Epidermal melanocyte (primary cell): ENCODE data around the gene FER.
"Not testable (repeated sequence)": the region's sequence is repeated elsewhere in the genome, so short reads cannot be mapped to it uniquely, and the experiment has no call there.

Experiments used
- DNase-seq: peaks from one replicate; pipeline ENCODE4 v3.0.0; 2011; ENCODE audit warnings: low spot score; ENCODE audit not compliant: insufficient read length

Gene FER

DNA sequence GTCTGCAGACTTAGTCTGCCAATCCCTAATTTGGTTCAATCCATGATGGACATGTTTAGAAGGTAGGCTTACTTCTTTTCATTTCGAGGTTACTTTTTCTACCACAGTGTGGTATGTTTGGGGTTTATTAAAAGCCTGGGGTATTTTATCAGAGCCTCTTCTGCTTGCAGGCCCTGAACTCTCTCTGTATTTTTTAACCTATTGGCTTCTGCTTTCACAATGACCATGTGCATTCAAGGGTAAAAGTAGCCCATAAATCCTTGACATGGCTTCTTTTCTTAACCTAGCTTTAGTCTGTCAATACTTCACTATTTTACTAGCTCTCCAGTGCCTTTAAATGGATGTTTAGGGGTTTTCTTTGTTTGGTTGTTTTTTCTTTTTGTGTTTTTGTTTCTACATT is 286.6 kb downstream of the FER start:
- no peak for DNase-seq

DNA sequence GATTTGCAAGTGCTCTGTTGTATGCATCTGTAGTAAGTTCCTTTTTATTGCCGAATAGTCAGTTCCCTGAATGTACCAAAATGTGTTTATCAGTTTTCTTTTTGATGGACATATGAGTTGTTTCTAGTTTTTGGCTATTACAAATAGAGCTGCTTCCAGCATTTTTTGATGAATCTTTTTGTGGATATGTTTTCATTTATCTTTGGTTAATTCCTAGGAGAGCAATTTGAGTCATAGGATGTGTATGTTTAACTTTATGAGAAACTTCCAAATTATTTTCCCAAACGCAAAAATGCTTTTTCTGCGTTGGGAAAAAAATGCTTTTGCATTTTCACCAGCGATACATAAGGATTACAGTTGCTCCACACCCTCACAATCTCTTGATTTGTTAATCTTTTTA is 287.7 kb downstream of the FER start:
- no peak for DNase-seq

DNA sequence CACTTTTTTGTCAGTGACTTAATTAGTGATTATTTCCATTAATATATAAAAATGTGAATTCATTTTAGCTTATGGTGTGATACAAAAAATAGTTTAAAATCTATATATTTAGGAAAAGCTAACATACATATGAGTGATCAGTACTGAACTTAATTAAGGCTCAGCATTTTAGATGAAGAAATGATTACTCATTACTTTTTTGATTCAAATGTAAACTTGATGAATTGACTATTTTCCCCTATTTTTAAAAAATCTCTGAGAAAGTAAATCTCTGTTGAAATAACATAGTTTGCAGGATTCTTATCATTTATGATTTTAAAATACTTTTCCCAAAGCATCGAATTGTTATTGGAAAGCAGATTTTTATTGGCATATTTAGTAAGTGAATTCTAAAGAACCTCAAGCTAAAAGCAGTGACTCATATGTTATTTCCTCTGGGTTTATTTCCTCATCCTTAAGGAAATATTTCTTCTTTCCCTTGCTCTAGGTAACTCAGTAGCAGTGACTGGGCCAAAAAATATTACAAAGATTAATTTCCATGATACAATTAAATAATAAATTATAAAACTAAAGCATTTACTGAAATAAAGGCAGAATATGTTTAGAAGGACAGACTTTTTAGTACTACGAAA is 290.6 kb downstream of the FER start:
- no peak for DNase-seq

DNA sequence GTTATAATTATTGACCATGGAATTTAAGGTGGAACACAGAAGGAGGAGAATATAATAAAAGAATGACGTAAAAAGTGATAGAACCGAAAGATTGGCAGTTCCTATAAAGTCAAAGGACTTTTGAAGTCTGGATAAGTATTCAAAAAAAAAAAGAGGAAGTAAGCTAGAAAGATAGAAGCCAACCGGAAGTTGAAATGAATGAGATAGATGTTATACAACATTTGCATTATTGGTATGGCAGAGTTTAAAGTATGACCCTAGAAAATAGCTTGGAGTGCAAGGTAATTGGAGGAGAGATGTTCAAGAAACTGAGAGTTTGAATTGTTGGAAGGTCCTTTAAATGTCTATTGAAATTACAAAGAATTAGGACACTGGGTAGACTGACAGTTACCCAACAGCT is 293.6 kb downstream of the FER start:
- DNase-seq = no peak

DNA sequence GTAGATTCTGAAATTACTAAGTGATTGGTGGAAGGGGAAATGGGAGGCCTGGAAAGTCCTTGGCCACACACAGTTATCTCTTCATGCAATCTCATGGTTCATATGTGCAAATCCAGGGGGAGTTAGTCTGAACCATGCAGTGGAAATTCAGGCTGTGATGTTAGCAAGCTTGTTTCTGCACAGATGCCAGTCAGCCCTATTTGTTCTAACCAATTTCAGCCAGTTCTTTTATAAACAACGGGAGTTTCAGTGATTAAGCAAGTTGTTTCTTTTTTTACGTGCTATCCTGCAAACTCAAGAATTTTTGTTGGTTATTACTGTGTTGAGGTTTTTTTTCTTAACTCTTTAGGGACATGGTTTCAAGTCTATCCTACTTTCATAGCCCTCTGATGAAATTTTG is 298.0 kb downstream of the FER start:
- no peak for DNase-seq

DNA sequence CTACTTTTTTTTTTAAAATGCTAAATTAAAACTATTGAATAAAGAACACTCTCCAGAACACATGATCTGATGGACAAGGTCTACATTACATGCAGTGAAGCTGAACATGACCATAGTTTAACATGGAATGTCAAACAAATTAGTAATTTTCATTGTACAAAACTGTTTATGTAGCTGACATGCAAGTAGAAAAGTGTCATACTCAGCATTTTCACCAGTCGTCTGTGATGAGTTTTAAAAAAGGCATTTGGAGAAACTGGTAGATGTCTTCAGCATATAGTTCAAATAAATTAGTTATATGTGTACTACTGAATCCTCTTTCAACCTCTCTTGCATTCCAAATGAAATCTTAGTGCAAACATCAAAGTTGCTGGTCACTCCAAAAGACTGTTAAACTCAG is 301.9 kb downstream of the FER start:
- no peak for DNase-seq

DNA sequence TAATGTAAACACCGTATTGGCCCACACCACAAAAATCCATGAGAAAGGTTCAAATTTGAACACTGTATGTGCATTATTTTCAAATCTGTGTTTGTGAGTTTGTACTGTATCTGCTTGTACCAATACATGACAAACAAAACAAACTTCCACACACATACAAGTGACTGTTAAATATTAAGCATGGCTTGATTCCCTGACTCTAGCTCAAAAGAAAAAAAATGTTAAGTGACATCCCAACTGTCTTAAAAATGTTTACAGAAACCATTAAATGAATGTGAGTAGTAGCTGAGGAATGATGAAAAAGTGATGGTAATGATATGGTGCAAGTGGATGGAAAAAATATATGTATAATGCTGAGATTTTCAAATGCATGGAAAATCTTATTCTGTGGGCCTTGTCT is 302.6 kb downstream of the FER start:
- not testable (repeated sequence) for DNase-seq

DNA sequence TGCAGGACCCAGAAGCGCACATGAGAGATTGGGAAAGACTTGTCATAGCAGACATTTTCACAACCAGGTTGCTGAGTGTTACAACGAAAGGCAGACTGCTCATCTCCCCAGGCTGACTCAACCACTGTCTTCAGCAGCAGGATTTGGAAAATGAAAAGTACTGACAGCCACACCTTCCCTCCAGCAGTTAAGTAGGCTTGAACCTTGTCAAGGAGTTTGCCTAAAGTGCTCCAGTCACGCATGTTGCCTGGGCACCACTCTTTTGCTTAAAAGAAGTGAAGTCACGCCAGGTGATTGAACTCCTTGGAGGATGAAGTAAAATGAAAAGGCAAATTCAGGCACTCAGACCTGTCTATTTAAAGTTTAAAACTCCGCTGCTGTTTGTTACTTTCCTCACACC is 304.5 kb downstream of the FER start:
- not testable (repeated sequence) for DNase-seq

DNA sequence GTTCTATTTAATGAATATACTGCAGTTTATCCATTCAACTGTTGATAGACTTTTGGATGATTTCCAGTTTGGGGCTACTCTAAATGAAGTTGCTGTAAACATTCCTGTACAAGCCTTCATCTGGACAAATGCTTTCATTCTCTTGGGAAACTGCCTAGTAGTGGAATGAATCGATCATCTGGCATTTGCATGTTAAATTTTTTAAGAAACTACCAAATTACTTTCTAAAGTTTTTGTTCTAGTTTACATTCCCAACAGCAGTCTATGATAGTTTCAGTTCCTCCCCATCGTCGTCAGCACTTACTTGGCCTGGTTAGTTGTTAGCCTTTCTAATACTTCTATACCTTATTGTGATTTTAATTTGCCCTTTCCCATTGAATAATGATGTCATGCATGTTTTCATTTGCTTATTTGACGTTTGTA is 306.3 kb downstream of the FER start:
- DNase-seq = no peak

DNA sequence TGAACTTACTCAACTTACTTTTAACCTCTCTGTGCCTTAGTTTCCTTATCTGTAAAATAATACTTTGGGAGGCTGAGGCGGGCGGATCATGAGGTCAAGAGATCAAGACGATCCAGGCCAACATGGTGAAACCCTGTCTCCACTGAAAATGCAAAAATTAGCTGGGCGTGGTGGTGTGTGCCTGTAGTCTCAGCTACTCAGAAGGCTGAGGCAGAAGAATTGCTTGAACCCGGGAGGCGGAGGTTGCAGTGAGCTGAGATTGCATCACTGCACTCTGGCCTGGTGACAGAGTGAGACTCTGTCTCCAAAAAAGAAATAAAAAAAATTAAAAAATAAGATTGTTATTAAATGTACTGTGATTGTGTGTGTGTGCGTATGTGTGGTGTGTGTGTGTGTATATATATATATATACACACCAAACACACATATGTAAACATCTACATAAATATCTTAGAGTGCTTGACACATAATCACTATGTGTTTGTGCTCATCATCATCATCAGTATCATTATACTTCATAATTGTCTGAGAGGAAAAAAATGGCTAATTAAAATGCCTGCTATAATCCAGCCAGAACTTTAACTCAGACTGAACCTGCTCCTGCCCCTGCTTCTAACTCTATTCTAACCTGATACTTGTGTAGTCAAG is 312.8 kb downstream of the FER start:
- no peak for DNase-seq

DNA sequence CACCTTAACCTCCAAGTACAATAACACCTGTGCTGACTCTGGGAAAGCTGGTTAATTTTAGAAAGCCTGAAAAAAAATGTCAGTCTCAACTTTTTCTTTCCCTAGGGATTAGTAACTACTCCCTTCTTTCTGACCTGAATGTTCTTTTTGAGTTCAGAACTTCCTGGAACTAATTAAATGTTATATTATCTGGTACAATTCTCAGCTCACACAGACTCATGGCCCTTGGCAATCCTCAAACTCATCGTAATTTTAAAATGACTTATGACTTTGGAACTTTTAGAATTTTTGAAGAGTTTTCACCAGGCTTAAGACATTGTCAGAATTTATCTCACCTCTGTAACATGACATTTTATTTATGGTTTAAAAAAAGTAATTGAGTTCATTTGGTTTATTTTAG is 315.0 kb downstream of the FER start:
- no peak for DNase-seq

DNA sequence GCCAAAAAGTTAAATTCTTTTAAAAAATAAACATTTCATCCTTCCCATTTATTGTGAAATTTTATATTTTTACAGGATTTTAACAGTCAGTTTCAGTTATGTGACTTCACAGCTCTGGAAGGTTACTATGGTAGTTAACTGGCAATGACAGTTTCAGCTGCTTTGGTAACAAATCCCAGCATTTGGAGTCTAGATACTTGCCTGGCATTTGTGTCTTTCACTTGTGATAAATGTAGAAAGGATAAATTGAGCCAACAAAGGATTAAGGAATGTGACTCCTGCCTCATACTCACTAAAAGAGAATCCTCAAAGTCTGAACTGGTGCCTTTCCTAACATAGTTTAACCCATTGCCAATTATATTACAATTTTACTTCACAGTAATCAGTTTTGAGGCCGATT is 315.5 kb downstream of the FER start:
- no peak for DNase-seq

DNA sequence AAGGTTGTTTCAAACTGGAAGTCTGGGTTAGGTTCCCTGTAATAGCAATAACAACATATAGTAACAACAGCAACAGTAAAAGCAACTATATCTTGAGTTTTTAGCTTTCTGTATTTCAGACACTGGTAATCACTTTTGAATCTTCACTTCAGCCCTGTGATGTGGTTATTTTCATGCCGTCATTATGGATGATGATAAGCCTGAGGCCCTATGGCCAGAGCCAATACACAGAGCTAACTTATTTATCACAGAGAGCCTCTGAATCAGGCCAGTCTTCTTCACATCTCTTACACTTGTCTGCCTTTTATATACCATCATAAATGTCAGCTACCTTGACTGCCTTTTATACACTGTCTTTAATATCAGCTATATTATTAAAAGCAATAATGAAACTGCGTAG is 329.0 kb downstream of the FER start:
- no peak for DNase-seq

DNA sequence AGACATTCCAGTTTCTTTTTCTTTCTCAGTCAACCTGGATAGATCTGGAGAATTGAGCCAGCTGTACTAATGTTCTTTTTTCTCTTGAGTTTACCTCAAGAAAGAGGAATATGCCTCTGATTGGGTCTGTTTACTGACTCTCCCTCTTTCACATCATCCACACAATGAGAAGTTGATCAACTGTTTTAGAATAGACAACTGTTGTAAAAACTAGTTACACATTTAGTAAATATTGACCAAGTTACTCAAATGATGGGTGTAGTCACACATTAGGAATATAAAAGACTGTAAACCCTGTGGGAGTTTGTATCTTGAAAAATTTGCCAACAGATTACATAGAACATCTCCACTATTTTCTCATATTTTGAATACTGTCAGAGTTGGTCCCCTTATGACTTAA is 330.8 kb downstream of the FER start:
- DNase-seq = no peak

DNA sequence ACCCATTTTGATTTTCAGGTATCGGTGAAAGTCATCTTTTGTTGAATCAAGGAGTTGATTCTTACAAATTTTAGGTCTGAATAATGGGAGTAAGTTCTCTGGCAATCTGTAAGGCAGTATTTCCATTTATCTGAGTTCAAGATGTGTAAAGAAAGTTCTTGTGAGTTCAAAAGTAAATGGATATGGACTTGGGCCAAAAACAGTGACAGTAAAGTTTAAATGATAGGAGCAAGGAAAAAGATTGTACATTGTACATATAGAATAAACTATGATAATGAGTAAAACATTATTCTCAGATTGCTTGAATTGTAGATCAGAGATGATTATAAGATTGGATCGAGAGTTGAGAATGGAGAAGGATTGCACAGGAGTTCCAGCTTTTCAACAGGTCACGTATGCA is 332.8 kb downstream of the FER start:
- DNase-seq = no peak

DNA sequence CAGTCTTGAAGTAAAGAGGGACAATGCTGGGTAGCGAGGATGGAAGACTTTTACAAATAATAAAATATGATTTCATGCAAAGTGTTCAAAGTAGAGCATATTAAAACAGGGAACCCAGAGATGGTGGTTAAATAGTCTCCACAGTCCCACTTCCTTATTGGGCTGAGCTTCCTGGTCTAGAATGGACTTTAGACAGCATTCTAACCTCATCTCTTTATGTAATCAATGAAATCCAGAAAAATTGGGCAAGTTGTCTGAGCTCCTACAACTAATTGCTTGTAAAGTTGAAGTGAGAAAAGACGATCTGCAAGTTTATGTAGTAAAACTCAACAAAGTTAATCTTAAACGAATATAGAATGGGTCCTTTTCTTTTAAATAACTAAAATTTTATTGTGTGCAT is 333.2 kb downstream of the FER start:
- no peak for DNase-seq

DNA sequence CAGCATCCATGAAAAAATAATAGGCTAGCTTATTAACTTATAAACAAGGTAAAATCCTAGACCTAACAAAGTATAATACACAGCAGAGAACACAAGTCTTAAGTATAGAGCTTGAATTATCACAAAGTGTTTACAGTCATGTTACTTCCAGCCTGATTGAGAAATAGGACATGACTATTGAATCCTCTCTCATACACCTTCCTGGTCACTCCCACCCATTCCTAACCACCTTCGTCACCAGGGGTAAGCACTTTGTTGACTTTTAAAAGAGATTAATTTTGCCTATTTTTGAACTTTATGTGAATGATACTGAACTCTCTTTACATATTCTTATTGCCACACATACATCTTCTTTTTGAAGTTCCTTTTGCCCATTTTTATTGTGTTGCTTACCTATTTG is 336.2 kb downstream of the FER start:
- no peak for DNase-seq

DNA sequence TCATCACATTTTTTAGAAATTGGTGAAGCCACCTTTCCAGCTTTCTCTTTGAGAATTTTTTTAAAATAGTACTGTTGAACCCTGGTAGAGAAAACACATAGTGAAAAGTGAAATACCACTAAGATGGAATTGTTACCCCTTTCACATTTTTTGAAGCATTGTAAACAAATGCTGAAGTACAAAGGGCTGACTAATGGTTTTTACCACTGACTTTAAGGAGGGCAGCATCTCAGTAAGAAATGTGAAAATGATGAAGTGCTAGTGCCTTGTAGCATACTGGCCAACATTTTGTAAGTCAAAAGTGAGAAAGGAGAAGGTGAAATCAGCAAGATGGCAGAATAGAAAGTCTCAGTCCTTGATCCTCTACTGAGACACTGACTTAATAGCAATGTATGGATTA is 341.5 kb downstream of the FER start:
- no peak for DNase-seq

DNA sequence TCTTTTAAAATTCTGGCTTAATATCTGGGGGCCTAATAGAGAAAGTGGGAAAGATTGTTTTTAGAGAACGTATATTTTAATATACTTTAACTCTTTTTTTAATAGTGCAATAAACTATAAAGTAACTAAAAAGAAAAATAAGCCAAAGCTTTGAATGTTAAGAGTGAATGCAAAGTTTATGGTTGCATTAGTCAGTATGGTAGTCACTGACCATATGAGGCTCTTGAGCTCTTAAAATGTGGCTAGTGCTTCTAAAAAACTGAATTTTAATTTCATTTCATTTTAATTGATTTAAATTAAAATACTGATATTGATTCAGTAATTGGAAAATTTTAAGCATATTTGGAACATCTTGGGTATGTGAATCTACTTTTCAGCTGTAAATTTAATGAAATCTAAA is 351.4 kb downstream of the FER start:
- no peak for DNase-seq

DNA sequence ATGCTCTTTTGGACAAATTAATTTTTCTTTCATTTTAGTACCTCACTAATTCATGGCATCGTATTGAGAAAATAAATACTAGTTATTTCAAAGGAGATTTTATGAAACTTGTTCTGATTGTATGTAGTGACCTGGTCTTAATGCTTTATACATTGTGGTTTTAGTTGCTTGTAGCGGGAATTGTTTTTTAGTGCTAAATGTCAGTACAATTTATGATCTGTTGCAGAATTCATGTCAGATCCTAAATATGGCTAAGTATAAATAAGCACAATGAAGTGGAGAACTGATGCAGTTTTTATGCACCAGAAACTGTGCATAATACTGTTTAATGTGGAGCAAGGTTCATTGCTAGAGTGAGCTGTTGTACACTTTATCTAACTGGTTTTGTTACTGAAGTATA is 353.3 kb downstream of the FER start:
- DNase-seq = no peak

DNA sequence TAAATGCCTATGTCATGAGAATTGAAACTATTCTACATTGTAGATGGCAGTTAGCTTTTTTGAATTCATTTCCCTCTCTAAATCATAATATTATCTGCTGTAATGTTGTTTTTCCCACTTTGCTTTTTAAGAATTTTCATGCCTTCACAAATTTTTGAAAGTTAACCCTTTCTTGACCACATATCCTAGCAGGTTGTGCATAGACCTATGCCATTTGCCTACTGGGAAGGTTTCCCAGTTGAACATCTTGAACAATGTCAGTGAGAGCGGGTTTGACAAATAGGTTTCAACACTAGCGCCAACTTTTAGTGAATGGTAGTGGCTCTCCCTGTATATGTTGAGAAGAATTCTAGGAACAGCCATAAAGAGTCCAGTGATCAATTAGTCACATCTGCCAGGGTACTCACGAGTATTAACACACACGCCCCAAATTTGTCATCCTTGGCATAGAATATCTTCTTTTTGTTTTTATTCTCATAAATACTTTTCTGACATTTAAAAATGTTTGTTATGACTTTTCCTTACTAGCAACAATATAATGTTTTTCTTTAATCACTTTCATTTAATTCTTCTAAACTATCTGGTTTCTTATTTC is 354.5 kb downstream of the FER start:
- no peak for DNase-seq

DNA sequence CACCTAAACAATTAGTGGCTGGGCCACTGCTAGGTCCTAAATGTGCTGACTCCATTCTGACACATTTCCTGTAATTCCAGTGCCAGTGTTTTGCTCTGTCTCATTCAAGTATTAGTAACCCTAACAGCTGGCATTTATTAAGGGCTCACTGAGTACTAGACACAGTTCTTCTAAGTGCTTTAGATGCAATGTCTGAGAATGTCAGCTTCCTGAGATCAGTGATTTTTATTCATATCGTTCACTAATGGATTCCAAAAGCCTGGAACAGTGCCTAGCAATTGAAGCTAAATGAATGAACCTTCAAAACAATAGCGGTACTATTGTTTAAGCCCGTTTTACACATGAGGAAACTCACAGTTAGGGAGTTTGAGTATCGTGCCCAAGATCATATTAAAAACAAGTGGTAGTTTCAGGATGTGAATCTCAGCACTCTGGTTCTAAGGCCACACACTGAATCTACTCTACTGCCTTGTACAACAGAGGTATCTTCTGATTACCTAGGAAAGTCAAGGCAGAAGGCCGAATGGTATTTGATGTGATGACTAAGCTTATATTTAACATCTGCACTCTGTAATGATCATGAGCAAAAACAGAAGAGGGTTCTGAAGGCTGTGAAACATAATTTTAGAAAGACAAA is 358.1 kb downstream of the FER start:
- peak; percentile 17 for DNase-seq

DNA sequence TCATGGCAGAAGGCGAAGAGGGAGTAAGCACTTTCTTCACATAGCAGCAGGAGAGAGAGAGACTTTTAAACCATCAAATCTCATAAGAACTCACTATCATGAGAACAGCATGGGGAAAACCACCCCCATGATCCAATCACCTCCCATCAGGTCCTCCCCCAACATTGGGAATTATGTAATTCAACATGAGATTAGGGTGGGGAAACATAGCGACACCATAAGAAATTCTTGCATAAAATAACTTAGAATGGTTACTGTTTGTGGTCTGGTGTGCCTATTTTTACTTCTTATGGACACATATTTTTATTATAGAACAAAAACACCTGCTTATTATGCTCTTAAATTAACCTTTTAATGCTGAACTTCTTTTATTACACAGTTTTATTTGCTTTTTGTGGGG is 364.0 kb downstream of the FER start:
- no peak for DNase-seq
